HG03521 (cell line): Measurements from ENCODE around the gene MCF2L2.

ENCODE experiments used
- ATAC-seq: cut with Tn5 transposase; IDR thresholded peaks from one replicate; pipeline ENCODE4 v1.9.1; 2021; ENCODE audit warnings: mild to moderate bottlenecking, moderate library complexity; ENCODE audit not compliant: unreplicated experiment

Gene MCF2L2

GRCh38 chr3:183272791-183273190, 155.6 kb downstream of the MCF2L2 start:
- no peak for ATAC-seq

GRCh38 chr3:183272142-183272541, 156.3 kb downstream of the MCF2L2 start:
- no peak for ATAC-seq

GRCh38 chr3:183270344-183270743, 158.1 kb downstream of the MCF2L2 start:
- no peak for ATAC-seq

- ATAC-seq: no peak
These were observed 159.1 kb downstream of the MCF2L2 start for GRCh38 chr3:183269345-183269744.

GRCh38 chr3:183268366-183268765, 160.1 kb downstream of the MCF2L2 start:
- ATAC-seq: no peak

- no peak for ATAC-seq
These were observed 161.3 kb downstream of the MCF2L2 start for GRCh38 chr3:183267140-183267539.

- no peak for ATAC-seq
These were observed 162.0 kb downstream of the MCF2L2 start for GRCh38 chr3:183266454-183266853.

- ATAC-seq: no peak
These were observed 162.5 kb downstream of the MCF2L2 start for GRCh38 chr3:183265834-183266417.

- ATAC-seq: no peak
These were observed 163.2 kb downstream of the MCF2L2 start for GRCh38 chr3:183265157-183265642.

GRCh38 chr3:183264268-183264667, 164.2 kb downstream of the MCF2L2 start:
- no peak for ATAC-seq

- no peak for ATAC-seq
These were observed 165.5 kb downstream of the MCF2L2 start for GRCh38 chr3:183262875-183263378.

GRCh38 chr3:183261151-183261724, 167.2 kb downstream of the MCF2L2 start:
- no peak for ATAC-seq

GRCh38 chr3:183260167-183260904, 168.1 kb downstream of the MCF2L2 start:
- ATAC-seq: no peak

- no peak for ATAC-seq
These were observed 168.8 kb downstream of the MCF2L2 start for GRCh38 chr3:183259621-183260020.

- no peak for ATAC-seq
These were observed 169.3 kb downstream of the MCF2L2 start for GRCh38 chr3:183259087-183259486.

- no peak for ATAC-seq
These were observed 173.1 kb downstream of the MCF2L2 start for GRCh38 chr3:183255348-183255730.

GRCh38 chr3:183254487-183255347, 173.7 kb downstream of the MCF2L2 start:
- ATAC-seq: no peak

- no peak for ATAC-seq
These were observed 174.6 kb downstream of the MCF2L2 start for GRCh38 chr3:183253528-183254486.

GRCh38 chr3:183252973-183253527, 175.4 kb downstream of the MCF2L2 start, which contains the start of gene B3GNT5:
B3GNT5 (plus strand) TSS chr3:183253253; CDS start chr3:183269799, 16,546 bp downstream.
- ATAC-seq: no peak
